ENCODE results near the gene MVD.
A peak's percentile ranks its signal among the peaks of the same experiment; 100 is the strongest.

The MVD gene

GRCh38 chr16:88662843-88663606 is at the start of gene MVD:
MVD (minus strand) TSS chr16:88663091; CDS start chr16:88663080, 11 bp downstream.
- peak; percentile 96 to 97 for DNase-seq

- DNase-seq = no peak
Measured at GRCh38 chr16:88712362-88712979, 49.6 kb upstream of the MVD start.

- no peak for DNase-seq
Measured at GRCh38 chr16:88711750-88712340, 49.0 kb upstream of the MVD start.

- DNase-seq = no peak
Measured at GRCh38 chr16:88710556-88710955, 47.7 kb upstream of the MVD start.

GRCh38 chr16:88706965-88707826 is 44.3 kb upstream of the MVD start:
- peak in 1 of 2 donors; percentile 11 for DNase-seq

GRCh38 chr16:88706229-88706964 is 43.5 kb upstream of the MVD start, which contains the start of the genes CTU2 and RNF166:
CTU2 (plus strand) TSS chr16:88706503; CDS start chr16:88706531, 28 bp downstream.
RNF166 (minus strand) TSS chr16:88706408; CDS start chr16:88706325, 83 bp downstream.
- peak; percentile 88 to 90 for DNase-seq

- DNase-seq = peak in 1 of 2 donors; percentile 10
Measured at GRCh38 chr16:88705801-88706228, 42.9 kb upstream of the MVD start.

- DNase-seq = peak; percentile 37 to 39
Measured at GRCh38 chr16:88705076-88705684, 42.3 kb upstream of the MVD start.

GRCh38 chr16:88703486-88704309 is 40.8 kb upstream of the MVD start:
- DNase-seq = peak; percentile 67 to 74

- peak in 1 of 2 donors; percentile 21 for DNase-seq
Measured at GRCh38 chr16:88702371-88703210, 39.7 kb upstream of the MVD start.

- DNase-seq = peak in 1 of 2 donors; percentile 19
Measured at GRCh38 chr16:88701581-88702370, 38.9 kb upstream of the MVD start.

- peak; percentile 94 for DNase-seq
Measured at GRCh38 chr16:88700636-88701482, 38.0 kb upstream of the MVD start.

- no peak for DNase-seq
Measured at GRCh38 chr16:88700322-88700635, 37.4 kb upstream of the MVD start.

- no peak for DNase-seq
Measured at GRCh38 chr16:88699180-88699579, 36.3 kb upstream of the MVD start.

GRCh38 chr16:88698646-88699045 is 35.8 kb upstream of the MVD start:
- no peak for DNase-seq

- peak in 1 of 2 donors; percentile 30 for DNase-seq
Measured at GRCh38 chr16:88697831-88698615, 35.1 kb upstream of the MVD start.

Measured in CD4-positive, alpha-beta T cell treated with Interleukin-4 for 1 hour (primary cell).